NCI-H345 treated with DMSO at 0.1 percent for 48 hours (cell line): ENCODE data around the gene CSNK1A1L.

Experiments used
- DNase-seq: peaks from one replicate; lab custom pipeline; 2025; ENCODE audit not compliant: unreplicated experiment; lab: John Stamatoyannopoulos, UW

CSNK1A1L gene

GRCh38 chr13:37107868-37108267 is 2.4 kb upstream of the CSNK1A1L start:
- DNase-seq = no peak

- no peak for DNase-seq
Measured at GRCh38 chr13:37107456-37107855, 2.0 kb upstream of the CSNK1A1L start.

DNA sequence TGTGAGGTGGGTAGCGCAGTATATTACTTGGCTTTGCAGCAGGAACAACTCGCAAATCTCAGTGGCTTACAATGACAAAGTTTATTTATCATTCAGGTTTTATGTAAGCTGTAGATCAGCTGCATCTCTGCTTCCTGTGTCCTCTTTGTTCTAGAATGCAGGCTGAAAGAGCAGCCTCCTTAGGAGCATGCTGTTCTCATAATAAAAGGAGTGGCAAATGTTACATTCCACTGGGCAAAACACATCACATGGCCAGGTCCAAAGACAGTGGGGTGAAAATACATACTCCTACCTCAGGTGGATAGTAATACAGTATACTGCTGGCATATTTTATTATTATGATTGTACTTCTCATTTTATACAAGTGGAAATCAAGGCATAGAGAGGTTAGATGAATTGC is 1.2 kb upstream of the CSNK1A1L start:
- no peak for DNase-seq

GRCh38 chr13:37102896-37103295 is 2.6 kb downstream of the CSNK1A1L start:
- DNase-seq = no peak

GRCh38 chr13:37101201-37101600 is 4.3 kb downstream of the CSNK1A1L start:
- DNase-seq = no peak

DNA sequence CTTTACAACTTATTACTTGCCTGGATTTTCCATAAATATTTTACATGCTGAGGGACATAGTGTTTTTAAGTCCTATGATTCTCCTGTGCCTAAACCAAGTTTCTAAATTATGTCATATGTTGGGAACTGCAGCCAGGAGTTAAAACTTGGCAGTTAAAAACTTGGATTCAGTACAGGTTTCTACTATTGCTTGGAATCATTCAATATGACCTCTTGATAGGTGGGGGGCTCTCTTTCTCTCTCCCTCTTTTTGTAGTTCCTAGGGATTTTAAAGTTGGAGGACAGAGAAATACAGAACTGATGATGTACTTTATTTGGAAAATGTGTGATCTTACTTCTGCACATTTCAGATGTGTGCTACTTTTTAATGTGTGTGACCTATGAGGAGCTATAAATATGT is 4.7 kb downstream of the CSNK1A1L start:
- no peak for DNase-seq

DNA sequence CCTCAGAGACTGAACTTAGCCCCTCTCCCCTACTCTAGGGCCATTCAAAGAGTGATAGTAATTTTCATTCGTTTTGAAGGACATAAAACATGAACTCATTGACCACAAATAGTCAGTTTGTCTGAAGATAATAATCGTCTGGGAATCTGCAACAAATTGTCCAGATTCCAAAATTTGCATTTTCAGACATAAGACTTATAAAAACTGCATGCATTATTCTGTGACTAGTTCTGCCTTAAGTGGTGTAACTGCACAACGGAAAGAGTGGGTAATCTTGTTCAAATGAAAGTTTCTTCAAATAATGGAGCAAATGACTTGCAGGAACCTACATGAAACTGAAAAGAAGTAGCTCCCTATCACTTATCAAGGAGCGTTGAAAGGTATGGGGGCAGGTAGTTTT is 8.4 kb downstream of the CSNK1A1L start:
- no peak for DNase-seq

DNA sequence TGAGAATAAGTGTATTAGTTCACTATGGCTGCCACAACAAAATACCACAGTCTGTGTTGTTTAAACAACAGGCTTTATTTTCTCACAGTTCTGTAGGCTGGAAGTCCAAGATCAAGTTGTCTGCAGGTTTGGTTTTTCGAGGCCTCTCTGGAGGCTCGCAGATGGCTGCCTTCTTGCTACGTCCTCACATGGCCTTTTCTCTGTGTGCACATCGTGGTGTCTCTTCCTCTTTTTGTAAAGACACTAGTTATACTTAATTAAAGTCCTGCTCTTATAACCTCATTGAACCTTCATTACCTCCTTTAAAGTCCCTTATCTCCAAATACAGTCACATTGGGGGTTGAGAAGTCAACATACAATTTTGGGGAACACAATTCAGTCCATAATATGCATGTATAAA is 10.6 kb downstream of the CSNK1A1L start:
- no peak for DNase-seq

DNA sequence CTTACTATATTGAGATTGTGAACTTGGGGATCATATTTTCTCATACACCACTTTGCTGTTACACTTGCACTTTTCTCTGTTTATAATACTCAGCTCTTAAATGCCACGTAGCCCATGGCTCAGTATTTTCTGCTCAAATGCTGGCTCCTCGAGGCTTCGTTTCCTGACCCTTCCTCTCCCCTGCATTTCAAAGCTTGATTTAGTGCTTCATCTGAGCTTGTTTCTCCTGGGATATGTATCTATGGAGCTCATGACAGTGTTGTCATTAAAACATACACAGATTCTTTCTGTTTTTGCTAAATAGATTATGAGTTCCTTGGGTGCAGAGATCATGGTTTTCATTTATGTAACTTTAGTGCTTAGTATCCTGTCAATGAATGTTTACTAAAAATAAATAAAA is 11.4 kb downstream of the CSNK1A1L start:
- DNase-seq = no peak

- no peak for DNase-seq
Measured at GRCh38 chr13:37091835-37092234, 13.6 kb downstream of the CSNK1A1L start.

DNA sequence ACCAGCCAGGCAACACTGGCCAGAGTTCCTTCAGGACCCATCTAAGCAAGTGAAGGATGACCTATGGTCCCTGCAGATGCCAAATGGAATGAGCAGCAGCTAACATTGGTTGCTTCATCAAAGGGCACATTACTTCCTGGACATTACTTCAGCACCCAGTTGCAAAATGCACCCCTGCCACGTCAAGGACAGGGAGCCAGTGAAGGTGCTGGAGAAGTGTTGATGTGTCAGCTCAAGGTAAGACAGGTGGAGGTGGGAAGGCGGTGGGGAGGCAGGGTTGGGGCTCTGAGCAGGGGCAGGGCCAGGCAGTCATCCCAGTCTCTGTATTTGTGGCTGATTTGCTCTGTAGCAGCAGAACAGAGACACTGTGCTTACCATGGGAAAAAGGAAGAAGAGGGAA is 14.6 kb downstream of the CSNK1A1L start:
- no peak for DNase-seq

GRCh38 chr13:37089495-37089894 is 16.0 kb downstream of the CSNK1A1L start:
- DNase-seq = no peak

DNA sequence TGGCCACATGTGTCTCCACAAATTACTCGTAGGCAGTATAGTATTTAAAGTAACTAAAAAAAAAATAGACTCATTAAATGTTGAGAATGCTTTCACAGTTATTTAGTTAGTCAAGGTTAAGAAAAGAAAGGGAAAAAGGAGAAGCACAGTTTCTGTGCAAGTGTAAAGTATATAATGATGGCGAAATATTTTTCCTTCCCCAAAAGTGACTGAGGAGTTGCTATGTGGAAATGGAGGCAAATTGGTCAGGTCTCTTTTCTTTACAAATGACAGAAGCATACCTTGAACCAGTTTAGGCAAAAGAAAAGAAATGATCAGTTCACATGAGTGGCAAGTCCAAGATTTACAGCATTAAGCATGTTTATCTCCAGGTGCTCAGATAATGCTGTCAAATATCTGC is 18.0 kb downstream of the CSNK1A1L start:
- DNase-seq = no peak

- no peak for DNase-seq
Measured at GRCh38 chr13:37085606-37086005, 19.9 kb downstream of the CSNK1A1L start.

- no peak for DNase-seq
Measured at GRCh38 chr13:37076818-37077217, 28.6 kb downstream of the CSNK1A1L start.

- DNase-seq = no peak
Measured at GRCh38 chr13:37075164-37075563, 30.3 kb downstream of the CSNK1A1L start.

DNA sequence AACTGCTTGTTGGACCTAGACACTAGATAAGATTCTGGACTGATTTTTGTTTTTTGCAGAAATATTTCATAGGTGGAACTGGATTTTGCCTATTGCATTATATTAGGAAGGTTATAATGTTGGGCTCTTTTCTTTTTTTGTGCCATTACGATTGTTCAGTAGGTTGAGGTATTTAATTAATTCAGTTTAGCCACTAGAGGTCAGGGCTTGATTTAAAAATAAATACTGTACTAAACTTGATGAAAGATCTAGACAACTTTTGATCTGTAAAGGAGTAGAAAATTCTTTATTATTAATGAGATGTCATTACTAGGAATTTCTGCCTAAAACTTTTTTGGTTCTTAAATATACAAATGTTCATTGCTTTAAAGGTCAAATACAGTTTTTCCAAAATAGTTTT is 30.8 kb downstream of the CSNK1A1L start:
- peak; percentile 3 for DNase-seq

DNA sequence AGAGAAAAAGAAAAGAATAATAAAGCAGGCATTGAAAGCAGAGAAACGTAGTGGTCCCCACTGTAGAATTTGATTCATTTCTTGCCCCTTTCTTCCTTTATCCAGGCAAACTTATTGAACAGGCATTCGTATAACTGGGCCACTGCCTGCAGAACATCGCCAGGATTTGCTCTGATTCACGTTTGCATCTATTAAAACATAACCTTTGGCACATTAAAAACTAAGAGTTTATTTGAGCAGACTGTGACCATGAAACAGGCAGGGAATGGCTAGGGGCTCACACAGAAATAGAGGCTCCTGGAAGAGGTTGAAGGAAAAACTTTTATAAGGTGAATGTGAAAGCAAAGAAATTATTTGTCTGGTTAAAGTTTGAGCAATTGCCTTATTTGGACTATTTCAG is 33.4 kb downstream of the CSNK1A1L start:
- DNase-seq = no peak

GRCh38 chr13:37070956-37071355 is 34.5 kb downstream of the CSNK1A1L start:
- no peak for DNase-seq

GRCh38 chr13:37070145-37070695 is 35.2 kb downstream of the CSNK1A1L start:
- DNase-seq = no peak

GRCh38 chr13:37069597-37070103 is 35.8 kb downstream of the CSNK1A1L start:
- DNase-seq = no peak

- DNase-seq = no peak
Measured at GRCh38 chr13:37068962-37069361, 36.5 kb downstream of the CSNK1A1L start.

DNA sequence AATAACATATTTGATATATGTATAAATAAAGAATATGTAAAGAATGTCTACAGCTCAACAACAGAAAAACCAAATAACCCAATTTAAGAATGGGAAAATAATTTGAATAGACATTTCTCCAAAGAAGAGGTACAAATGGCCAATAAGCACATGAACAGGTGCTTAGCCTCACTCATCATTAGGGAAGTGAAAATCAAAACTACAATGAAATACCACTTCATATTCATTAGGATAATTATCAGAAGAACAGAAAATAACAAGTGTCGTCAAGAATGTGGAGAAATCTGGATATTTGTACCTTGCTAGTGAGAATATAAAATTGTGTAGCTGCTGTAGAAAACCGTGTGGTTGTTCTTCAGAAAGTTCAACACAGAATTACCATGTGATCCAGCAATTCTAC is 37.6 kb downstream of the CSNK1A1L start:
- DNase-seq = no peak
